HG02981 (cell line): ENCODE results near the gene RAB5A.
A peak's percentile ranks its signal among the peaks of the same experiment; 100 is the strongest.
"Not testable (repeated sequence)": the region's sequence is repeated elsewhere in the genome, so short reads cannot be mapped to it uniquely, and the experiment has no call there.

Source experiments
- ATAC-seq: cut with Tn5 transposase; IDR thresholded peaks from one replicate; pipeline ENCODE4 v1.9.1; 2021; ENCODE audit warnings: mild to moderate bottlenecking, moderate library complexity; ENCODE audit not compliant: unreplicated experiment

Gene RAB5A

DNA sequence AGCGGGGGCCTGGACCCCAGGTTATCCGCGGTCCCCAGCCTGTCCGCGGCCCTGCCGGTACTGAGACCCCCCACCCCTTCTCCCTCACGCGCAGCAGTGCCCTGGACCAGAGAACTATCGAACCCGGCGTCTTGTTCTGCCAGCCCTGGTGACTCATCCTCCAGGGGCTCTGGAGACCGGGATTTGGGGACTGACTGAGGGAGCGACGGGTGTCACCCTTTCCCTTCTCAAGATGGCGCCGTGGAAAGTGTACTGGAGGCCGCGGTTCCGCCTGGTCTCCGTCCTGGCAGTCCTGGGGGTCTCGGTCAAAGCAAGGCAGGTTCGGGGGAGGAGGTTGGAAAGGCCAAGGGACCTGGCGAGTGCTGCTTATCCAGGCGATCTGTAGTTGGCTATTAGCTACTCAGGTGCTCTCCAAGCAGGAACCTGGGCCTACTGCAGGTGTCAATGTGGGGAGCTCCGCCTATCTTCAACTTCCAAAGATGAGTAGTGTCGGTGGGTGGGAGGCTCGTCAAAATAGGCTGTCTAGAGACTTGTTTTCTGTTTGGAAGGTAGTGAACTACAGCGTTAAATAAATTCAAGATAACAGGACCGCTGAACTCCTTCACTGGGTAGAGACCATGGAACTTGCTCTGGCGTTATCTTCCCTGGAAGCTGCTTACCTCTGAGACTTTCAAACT, 790 bp downstream of the RAB5A start:
- ATAC-seq: peak; percentile 11

DNA sequence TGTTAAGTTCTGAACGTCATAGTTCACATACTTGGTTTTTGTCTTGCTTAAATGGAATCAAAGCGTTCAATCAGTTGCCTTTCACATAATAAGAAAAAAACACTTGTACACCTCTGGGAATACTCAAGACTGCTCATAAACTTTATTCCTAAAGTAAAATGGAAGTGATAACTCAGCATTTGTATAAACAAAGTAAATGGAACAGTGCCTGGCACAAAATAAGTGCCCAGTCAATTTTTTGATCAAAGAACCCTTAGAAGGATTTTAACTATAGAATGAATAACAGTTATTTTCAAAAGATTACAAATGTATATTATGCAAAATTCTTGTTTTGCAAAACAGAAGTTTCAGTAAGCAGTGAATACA, 1.3 kb downstream of the RAB5A start:
- ATAC-seq: no peak

DNA sequence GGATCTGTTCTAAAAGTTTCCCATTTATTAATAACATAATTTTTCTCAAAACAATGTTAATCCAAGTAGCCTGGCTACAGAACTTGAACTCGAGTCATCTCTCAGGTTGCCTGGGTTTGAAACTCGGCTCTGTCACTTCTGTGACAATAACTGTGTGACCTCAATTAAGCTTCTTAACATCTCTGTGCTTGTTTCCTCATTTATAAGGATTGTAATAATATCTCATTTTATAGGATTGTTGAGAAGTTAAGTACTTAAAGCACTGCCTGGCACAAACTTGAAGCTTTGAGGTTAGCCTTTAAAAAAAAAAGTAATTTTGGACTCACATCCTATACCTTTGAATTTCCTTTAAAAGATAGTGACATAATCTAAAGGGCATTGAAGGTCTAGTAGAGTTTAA, 3.4 kb downstream of the RAB5A start:
- ATAC-seq: no peak

DNA sequence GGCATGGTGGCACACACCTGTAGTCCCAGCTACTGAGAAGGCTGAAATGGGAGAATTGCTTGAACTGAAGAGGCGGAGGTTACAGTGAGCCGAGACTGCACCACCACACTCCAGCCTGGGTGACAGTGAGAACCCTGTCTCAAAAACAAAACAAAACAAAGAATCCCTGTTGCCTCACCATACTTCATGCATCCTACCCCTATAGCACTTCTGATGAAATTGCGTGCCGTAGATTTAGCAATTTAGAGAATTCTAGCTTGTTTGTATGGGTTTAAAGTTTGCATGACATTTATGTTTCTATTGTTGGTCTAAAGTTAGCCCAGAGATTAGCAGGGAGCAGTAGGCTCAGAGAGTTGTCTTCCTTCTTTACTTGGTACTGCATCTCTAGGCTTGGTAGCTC, 7.8 kb downstream of the RAB5A start:
- ATAC-seq: no peak

DNA sequence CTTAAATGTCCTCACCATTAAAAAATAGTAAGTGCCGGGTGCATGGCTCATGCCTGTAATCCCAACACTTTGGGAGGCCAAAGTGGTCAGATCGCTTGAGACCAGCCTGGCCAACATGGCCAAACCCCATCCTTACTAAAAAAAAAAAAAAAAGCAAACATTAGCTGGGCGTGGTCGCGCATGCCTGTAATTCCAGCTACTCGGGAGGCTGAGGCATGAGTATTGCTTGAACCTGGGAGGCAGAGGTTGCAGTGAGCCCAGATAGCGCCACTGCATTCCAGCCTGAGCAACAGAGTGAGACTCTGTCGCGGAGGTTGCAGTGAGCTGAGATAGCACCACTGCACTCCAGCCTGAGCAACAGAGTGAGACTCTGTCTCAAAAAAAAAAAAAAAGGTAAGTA, 10.5 kb downstream of the RAB5A start:
- ATAC-seq: not testable (repeated sequence)

DNA sequence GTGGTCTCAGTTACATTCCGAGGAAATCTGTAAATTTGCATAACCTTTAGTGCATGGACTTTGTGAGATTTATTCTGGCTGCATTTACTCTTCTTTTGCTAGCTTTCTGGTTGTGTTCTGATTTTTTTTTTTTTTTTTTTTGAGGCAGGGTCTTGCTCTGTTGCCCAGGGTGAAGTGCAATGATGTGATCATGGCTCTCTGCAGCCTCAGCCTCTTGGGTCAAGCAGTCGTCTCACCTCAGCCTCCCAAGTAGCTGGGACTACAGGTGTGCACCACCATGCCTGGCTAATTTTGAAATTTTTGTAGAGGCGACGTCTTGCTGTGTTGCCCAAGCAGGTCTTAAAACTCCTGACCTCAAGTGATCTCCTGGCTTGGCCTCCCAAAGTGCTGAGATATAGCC, 12.6 kb downstream of the RAB5A start:
- ATAC-seq: no peak

DNA sequence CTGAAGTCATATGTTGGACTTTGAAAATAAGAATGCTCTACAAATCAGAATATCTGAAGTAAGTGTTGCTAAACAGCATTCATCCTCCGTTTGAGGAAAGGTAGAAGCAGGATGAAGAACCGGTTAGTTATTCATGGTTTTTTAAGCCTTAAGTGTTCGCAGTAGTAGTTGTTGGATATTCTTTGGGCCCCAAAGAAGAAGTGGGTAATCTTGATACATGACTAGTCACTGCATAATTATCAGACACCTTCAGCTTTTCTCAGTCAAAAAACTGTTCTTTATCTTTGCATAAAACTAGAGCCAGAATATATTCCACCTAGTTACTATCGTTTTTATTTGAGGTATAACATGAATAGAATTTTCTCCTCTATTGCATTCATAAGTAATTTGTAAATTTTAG, 13.8 kb downstream of the RAB5A start:
- ATAC-seq: no peak

DNA sequence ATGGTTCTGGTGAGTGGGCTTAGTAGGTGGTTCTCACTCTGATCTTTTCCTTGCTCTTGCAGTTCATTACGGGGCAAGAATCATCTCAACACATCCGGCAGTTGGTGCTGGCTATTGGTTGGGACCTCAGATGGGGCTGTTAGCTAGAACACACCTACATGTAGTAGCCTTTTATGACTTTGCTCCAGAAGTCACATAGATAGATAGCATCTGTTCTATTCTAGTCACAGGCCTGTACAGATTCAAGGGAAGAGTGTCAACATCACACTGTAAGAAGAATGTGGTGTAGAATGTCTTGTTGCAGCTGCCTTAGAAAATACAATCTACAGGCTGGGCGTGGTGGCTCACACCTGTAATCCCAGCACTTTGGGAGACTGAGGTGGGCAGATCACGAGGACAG, 15.1 kb downstream of the RAB5A start:
- ATAC-seq: no peak

DNA sequence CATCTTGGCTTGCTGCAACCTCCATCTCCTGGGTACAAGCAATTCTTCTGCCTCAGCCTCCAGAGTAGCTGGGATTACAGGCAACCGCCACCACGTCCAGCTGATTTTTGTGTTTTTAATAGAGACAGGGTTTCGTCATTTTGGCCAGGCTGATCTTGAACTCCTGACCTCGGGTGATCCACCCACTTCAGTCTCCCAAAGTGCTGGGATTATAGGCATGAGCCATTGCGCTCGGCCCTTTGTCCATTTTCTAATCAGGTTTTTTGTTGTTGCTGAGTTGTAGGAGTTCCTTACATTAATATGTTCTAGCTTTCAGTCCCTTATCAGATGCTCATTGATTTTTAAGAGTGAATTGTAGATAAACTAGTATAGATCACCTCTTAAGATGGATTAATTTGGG, 20.3 kb downstream of the RAB5A start:
- ATAC-seq: no peak

DNA sequence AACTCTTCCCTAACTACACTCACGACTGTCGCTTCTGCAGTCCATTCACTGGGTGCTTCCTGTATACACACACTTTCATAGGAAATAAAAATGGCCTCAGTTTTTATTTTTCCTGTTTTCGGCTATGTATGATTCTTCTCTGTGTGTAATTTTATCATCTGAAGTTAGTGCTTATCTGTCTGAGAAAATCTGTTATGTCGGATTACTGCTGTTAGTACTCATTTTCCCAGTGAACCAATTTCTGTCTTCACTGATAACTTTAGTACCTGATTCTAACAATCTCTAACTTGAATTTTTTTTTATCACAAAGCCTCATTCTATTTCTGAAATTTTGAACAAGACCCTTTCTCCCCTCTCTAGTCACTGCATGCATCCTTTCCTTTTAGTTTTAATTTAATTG, 20.9 kb downstream of the RAB5A start:
- no peak for ATAC-seq

DNA sequence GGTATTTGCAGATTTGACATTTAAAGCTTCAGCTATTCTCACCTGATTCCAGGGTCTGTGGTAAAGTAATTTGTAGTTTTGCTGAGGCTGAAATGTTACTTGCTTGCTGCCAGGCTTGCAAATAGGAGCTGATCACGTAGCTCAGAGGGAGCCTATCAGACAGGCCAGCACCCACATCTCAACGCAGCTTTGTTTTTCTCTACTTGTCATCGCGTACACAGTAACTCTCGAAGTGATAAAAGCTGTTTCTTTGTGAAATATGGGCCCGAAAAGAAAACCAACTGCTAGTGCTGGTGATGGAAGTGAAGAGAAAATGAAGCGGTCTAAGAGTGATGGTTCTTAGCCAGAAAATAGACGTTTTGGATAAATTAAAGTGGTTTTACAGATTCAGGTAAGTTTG, 23.4 kb downstream of the RAB5A start:
- no peak for ATAC-seq

DNA sequence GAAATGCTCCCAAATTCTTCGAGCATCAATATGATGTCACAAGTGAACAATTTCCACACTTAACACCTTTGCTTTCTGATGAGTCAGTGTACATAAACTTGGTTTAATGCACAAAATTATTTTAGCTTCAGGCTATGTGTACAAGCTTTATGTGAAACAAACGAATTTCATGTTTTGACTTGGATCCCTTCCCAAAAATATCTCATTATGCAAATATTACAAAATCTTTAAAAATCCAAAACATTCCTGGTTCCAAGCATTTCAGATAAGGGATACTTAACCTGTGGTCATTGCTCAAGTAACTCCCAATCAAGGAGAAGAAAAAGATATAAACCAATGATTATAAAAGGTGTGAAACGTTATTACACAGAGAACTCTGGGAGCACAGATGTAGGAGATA, 25.2 kb downstream of the RAB5A start:
- ATAC-seq: no peak

DNA sequence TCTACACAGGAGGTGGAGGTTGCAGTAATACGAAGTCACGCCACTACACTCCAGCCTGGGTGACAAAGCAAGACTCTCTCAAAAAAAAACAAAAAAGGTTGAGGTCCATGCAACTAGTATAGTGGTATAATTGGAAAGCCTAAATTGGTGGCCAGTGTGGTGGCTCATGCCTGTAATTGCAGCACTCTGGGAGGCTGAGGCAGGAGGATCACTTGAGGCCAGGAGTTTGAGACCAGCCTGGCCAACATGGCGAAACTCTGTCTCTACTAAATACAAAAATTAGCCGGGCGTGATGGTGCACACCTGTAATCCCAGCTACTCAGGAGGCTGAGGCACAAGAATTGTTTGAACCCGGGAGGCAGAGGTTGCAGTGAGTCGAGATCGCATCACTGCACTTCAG, 42.0 kb downstream of the RAB5A start:
- ATAC-seq: not testable (repeated sequence)

DNA sequence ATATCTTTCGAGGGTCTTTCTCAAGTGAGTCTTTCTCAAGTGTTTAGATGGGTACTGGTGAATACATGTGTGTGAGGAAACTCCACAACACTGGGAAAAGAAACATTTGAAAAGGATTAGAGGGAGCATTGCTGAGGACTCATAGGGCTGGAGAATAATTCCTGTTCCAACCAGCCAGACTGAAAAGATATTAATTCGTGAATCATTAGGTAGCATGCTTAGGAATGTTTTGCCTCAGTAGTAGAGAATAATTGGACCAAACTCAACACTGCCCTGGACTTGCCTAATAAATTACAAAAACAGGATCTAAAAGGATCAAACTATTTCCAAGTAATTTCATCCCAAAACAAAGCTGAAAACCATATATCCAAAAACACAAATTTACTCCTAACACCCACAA, 47.9 kb downstream of the RAB5A start:
- ATAC-seq: no peak

DNA sequence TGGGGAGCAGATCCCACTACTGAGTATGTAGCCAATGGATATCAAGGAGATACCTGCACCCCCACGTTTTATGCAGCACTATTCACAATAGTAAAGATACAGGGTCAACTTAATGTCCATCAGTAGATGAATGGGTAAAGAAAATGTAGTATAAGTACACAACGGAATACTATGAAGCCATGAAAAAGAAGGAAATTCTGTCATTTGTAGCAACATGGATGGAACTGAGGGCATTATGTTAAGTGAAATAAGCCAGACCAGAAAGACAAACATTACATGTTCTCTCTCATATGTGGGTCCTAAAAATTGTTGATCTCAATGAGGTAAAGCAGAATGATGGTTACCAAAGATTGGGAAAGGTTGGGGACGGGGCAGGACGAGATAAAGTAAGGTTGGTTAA, 50.6 kb downstream of the RAB5A start:
- ATAC-seq: no peak

DNA sequence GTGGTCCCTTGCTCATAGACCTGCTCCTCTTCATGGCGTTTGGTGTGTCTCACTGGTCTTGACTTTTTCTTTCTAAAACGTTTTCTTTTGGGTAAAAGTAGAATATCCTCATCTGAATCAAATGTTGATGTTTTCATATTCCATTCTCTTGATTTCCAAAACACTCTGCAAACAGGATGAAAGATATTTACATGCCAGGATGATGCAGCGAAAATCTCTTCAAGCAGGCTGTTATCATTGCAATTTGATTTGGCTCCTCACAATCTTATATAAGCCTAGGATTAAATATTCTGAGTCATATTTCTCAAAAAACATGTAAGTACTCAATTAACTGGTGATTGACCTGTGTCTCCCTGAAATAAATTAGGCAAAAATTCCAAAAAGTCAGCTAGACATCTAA, 55.0 kb downstream of the RAB5A start:
- ATAC-seq: no peak

DNA sequence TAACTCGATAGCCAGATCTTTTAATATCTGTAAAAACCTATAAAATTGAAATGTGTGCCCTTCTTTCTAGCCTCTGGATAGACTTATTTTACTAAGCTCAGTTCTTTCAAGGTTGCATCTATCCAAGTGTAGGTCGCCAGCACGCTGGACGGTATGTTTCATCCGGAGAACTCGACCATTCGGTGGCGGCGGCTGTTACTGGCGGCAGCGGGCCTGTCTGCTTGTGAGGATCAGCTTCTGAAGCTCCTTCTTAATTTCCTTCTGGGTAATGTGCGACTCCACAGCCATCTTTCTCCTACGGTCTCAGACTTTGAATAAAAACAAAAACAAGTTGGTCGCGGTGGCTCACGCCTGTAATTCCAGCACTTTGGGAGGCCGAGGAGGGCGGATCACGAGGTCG, 61.1 kb downstream of the RAB5A start:
- ATAC-seq: no peak

DNA sequence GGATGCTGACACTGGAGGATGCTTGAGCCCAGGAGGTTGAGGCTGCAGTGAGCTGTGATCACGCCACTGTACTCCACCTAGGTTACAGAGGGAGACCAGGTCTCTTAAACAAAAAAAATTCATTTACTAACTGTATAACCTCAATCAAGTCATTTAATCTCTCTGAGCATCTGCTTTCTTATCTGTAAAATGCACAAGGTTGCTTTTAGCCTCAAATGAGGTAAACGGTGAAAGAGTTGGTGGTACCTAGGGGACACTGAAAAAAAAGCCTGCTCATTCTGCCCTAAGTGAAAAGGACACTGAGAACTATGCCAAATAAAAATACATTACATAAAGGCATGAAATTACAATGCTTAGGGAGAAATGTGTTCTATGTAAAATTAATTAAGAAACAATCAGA, 61.7 kb downstream of the RAB5A start:
- no peak for ATAC-seq

DNA sequence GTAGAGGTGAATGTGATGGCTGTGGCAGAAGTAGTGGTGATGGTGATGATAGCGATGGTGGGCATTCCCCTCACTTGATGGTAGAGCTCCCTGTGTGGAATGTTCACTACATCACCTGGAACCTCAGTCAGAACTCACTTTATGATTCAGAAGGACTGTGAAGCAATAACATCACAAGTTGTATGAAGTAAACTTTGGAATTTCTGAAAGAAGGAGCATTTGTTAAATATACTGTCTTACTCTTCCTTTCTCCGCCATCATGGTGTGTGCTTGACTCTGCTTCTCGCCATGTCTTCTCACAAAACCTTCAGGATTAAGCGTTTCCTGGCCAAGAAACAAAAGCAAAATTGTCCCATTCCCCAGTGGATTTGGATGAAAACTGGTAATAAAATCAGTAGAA, 65.3 kb downstream of the RAB5A start, which contains the start of gene PP2D1:
PP2D1 (minus strand) TSS at position 101 of the 400 bp plus-strand sequence. CDS start 192 bp downstream, outside the sequence.
- no peak for ATAC-seq

DNA sequence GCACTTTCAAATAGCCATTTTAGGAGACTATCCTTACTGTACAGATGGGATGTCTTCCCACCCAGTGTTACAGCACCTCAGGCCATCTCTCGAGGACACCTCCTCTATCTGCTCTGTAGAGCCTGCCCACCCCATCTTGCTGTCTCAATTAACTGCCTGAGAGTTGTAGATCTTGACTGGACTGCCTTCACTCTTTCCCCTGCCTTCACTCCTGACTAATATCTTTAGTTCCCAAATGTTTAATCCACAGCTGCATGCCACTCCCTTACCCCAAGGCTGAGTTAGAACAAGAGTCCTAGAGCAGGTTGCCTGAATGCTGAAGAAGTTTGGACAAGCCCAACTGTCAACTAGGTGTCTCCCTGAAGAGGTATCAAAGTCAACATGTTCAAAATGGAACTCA, 66.5 kb downstream of the RAB5A start:
- no peak for ATAC-seq

DNA sequence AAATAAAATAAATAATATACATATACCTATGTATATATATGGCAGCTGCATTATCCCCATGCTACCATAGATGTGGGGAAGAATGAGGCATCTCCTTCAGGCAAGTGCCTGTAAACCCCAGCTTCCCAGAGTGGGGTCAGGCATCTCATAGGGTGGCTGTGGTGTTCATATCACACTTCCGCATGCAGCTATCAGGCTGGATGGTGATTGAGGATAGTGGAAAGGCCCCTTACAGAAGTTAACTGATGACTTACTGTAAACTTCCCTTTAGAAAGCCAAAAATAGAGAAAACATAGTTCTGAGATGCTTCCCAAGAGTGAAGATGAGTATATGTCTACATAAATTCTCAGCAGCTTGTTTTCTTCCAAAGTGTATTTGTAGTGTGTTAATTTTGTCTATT, 68.6 kb downstream of the RAB5A start:
- no peak for ATAC-seq

DNA sequence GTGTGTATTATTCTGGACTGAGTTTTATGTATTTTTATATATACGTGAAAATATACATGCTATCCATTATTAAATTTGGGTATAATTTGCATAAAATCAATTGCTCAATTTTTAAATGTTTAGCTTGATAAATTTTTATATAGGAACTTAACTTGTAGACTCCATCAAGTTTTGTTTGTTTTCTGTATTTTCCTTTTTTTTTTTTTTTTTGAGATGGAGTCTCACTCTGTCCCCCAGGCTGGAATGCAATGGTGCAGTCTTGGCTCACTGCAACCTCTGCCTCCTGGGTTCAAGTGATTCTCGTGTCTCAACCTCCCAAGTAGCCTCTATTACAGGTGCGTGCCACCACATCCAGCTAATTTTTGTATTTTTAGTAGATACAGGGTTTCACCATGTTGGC, 69.2 kb downstream of the RAB5A start:
- ATAC-seq: not testable (repeated sequence)

DNA sequence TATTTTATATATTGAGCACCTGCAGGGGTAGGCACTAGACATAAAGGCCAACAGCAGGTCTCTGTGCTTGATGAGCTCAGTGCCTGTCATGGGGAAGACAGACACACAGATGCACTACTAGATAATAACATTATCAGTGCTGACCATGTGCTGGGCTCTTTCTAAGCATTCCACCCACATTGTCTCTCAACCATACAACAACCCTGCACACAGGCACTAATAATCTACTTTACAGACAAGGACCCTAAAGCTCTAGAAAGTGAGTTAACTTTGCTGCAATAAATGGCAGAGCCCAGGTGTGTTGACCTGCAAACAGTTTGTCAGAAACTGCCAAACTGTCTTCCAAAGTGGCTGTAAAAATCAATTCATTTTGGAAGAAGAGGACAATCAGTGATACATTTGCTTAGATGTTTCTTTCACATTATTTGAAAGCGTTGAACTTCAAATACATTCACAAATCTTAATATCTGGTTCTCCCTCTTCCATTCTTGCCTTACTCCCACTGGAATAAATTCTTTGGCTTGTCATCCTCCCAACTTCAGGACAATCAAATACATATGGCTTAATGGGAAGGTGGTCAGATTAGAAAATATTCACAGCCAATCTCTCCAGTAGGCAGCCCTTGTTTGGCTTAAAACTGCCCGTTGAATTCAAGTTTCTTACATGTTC, 76.2 kb downstream of the RAB5A start:
- ATAC-seq: no peak
